Stimulated activated CD8-positive, alpha-beta memory T cell treated with anti-CD3 and anti-CD28 coated beads, Interleukin-4, amount 100 ng/mL, for 1 hour (primary cell): Measurements from ENCODE around the gene GARRE1.
"Not testable (repeated sequence)": the region's sequence is repeated elsewhere in the genome, so short reads cannot be mapped to it uniquely, and the experiment has no call there.

Experiments
- DNase-seq, 2 donors: peaks; one replicate each; pipeline ENCODE4 v3.0.0-alpha.2; 2020; ENCODE audit warnings: low read depth in 2 of 2, low spot score in 1 of 2

Gene GARRE1

DNA sequence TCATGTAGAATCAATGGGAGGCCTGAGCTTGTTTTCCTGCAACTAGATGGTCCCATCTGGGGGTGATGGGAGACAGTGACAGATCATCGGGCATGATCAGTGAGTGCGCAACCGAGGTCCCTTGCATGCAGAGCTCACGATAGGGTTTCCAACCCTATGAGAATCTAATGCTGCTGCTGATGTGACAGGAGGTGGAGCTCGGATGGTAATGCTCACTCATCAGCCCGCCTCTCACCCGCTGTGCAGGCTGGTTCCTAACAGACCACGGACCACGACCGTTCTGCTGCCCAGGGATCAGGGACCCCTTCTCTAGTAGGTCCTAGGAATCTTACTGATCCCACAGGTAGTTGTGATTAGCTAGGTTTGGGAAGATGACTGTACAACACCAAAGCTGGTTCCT, 23.5 kb upstream of the GARRE1 start:
- no peak for DNase-seq

DNA sequence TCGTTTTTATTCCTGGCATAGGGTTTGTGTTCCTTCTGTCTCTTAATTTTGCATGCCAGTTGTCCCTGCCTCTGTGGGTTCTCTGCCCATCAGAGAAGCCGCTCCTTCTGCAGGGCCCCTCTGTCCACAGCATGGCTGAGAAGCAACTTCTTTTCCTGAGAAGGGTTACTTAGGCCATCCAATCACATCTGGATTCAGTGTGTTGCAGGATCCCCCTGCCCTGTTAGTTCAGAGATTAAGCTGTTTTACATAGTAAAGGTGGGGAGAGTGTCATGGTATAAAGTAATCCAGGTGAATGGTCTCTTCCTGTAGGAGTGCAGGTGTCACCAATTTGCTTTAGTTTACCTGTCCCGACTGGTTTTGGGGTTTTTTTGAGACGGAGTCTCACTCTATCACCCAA, 22.9 kb upstream of the GARRE1 start:
- DNase-seq: no peak

DNA sequence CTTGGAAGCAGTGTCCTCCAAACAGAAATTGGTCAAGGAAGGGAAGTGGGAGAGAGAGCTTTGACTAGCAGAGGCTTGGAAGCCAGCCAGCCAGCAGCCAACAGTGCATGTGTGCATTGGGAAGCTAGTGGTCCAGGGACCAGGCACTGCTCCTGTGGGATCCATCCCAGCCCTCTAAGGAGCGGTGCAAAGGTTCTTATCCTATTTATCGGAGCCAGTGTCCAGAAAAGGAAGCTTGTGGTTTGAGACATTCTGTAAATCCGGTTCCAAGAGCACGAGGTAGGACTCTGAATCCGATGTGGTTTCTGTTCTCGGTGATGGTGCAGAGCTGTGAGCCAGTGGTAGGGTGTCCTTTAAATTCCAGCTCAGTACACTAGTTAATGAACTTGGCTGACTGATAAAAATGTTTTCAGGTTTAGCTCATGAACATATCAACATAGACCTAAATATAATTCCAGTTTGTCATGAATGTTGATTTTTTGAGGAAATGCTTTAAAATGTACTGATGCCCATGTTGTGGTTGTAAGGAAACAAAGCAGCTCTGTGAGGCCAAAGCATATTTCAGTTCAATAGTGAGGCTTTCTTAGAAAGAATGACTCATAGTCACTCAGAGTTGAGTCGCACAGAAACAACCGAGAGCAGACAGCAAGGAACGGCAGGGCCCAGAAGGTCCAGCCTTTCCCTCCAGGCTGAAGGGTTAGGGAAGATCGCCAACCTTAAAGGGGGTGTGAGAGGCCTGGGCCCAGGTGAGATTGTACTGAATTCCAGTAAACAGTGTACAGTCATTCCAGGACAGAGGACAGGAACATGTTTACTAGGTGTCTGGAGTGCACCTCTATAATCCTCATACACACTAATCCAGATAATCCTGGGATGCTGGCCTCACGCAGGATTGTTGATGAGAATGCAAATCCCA, 21.5 kb upstream of the GARRE1 start:
- no peak for DNase-seq

DNA sequence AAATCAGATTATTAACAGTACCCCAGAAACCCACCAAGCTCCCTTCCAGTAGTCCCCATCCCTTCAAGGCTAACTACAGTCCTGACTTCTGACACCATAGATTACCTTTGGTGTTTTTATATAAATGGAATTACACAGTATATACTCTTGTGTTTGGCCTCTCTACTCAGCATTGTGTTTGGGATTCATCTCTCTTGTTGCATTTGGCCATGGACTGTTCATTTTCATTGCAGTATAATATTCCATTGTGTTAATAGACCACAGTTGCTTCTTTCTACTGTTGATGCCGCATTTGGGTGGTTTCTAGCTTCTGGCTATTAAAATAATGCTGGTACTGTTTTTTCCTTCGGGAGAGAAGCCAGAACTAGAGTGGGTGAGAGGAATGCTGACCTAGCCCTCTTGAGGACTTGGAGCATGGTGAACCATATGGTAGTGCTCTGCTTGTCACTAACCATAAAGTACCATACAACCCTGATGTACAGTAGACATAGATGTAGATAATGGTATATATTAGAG, 18.9 kb upstream of the GARRE1 start:
- no peak for DNase-seq

DNA sequence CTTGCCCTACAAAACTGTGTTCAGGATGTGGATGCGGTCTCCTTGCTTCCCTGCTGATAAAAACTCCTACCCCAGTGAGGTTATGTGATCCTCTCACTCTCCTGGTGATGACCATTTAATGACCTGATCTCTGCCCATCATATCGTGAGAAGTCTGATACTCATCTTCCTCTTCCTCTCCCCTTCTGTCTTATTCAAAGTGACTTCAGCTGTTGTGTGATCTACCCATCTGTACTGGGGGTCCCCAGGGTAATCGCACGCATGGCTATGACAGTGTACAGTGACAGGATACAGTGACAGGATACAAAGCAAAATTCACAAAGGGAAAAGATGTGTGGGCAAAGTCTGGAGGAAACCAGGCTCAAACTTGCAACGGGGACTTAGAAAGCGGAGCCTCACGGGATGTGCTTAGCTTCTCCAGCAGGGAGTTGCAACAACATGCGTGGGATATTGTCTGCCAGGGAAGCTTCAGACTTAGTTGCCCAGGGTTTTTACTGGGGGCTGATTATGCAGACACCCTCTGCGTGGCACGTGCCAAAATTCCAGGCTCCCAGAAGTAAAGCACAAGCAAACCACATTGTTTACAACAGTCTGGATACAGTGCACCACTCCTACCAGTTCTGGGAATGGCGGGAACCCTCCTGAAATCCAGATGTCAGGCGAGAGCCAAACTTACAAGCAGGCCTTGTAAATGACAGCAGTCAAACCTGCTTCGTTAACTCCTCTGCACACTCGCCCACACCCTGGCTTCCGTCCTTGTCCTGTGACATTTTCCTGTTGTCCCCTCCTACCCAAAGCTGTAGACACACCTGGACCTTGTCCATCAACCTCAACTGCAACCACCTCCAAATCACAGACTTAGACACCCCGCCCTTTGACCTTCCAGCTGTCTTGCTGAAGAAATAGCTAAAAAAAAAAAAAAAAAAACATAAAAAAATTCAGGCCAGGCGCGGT, 18.0 kb upstream of the GARRE1 start:
- no peak for DNase-seq

DNA sequence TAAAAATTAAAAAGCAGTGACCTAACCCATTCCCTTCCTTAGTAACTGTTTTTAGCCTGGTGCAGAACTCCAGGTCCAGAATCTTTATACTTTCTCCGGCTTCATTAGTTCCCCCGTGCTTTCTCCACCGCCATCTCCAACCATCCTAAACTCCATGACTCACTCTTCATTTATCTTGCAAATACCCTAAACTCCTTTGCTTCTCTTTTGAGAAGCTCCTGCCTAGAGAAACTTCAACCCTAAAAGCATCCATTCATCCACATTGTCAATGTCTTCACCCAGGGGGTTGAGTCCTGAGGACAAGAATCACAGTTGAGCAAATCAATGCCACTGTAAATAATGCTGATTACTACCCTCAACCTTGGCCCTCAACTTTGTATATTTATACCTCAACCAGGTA, 17.1 kb upstream of the GARRE1 start:
- DNase-seq: no peak

DNA sequence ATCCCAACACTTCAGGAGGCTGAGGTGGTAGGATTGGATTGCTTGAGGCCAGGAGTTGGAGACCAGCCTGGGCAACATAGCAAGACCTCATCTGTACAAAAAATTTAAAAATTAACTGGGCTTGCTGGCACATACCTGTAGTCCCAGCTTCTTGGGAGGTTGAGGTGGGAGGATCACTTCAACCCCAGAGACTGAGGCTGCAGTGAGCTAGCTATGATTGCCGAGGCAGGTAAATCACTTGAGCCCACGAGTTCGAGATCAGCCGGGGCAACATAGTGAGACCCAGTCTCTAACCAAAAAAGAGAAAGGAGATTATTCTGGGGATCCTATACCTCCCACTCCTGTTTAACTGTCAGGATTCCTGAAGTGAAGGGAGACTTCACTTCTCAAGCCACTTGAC, 16.4 kb upstream of the GARRE1 start:
- DNase-seq: no peak

DNA sequence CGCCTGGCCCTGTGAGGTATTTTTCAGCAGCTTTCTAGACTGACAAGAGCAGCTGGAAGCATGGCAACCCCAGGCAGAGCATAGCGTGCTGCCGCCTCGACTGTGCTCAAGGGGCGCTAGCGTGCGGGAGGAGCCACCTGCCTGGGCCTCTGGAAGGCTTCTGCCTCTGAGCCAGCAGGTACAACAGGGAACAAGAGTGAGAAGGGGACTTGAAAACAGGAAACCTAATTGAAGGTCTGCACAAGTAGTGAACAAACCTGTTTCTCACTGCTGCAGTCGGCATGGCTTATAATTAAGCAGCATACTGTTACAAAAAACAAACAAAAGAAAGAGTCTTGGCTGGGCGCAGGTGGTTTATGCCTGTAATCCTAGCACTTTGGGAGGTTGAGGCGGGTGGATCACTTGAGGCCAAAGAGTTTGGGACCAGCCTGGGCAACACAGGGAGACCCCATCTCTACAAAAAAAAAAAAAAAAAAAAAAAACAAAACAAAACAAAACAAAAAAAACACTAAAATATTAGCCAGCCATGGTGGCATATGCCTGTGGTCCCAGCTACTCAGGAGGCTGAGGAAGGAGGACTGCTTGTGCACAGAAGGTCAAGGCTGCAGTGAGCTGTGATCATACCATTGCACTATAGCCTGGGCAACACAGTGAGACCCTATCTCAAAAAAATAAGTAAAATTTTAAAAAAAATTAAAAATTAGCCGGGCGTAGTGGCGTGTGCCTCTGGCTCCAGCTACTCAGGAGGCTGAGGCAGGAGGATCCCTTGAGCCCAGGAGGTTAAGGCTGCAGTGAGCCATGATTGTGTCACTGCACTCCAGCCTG, 12.6 kb upstream of the GARRE1 start:
- no peak for DNase-seq

DNA sequence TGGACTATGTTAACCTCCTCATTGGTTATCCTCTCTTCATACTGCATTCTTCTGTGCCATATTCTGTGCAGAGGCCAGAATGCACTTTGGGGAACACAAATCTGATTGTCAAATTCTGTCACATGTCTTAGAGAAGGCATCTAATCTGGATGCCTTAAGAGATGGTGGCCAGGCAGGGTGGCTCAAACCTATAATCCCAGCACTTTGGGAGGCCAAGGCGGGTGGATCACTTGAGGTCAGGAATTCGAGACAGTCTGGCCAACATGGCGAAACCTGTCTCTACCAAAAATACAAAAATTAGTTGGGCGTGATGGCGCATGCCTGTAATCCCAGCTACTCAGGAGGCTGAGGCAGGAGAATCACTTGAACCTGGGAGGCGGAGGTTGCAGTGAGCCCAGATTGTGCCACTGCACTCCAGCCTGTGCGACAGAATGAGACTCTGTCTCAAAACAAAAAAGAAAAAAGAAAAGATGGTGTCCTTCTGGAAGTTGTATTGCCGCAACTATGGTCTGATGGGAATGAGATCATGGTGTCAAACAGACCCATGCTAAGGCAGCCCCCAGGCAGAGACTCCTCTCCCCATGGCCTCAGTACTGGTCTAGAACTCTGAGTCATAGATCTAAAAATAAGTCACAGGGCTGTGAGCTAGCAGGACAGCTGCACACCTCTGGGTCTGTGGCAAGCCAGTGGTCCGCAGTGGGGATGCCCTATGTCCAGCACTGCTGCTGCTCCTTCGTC, 11.0 kb upstream of the GARRE1 start:
- not testable (repeated sequence) for DNase-seq

DNA sequence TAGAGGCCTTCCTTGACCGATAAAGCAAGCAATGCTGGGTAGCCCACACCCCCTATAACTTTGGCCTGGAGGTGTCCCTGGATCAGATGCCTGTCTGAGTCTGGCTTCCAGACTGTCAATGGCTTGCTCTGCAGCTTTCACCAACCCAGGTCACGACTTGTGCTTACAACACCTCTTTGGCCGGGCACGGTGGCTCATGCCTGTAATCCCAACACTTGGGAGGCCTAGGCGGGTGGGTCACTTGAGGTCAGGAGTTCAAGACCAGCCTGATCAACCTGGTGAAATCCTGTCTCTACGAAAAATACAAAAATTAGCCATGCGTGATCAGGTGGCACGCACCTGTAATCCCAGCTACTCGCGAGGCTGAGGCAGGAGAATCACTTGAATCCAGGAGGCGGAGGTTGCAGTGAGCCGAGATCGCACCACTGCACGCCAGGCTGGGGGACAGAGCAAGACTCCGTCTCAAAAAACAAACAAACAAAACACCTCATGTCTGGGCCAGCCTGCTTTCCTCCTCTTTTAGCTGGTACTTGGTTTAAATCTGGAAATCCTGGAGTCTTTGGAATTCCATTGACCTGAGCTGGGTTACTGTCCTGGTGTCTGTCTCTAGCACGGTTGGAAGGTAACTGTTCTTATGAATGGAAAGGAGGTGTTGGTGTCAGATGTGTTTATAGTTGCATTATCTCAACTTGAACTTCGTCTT, 10.3 kb upstream of the GARRE1 start:
- DNase-seq: no peak

DNA sequence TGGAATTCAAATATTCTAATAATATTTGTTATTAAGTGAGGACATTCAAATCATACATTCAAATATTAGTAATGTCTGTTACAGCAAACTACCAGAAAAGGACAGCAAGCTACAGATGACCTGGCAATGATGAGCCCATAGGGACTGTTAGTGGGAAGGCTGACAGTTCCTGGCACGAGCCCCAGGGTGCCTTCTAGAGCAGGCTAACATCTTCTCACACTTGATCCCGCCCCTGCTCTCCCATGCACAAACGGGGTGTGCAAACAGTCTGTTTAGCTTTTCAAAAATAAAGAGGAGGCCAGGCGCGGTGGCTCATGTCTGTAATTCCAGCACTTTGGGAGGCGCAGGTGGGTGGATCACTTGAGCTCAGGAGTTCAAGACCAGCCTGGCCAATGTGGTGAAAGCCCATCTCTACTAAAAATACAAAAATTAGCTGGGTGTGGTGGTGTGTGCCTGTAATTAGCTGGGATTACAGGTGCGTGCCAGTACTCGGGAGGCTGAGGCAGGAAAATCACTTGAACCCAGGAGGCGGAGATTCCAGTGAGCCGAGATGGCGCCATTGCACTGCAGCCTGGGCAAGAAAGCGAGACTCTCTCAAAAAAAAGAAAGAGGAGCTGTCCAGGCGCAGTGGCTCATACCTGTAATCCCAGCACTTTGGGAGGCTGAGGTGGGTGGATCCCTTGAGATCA, 9.6 kb upstream of the GARRE1 start:
- no peak for DNase-seq

DNA sequence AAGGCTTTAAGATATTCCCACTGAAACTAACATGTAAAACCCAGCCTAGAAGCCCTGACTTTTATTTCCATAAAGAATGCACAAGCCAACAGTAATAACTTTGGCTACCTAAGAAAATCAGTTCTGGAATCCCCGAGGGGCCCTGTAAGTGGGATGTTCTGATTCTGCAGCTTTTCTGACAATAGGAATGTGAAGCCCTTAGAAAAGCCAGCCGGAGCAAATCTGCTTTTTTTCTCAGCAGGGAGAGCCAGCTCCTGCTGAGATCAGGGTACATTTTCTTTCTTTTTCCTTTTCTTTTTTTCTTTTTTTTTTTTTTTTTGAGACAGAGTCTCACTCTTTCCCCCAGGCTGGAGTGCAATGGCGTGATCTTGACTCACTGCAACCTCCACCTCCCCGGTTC, 8.0 kb upstream of the GARRE1 start:
- no peak for DNase-seq

DNA sequence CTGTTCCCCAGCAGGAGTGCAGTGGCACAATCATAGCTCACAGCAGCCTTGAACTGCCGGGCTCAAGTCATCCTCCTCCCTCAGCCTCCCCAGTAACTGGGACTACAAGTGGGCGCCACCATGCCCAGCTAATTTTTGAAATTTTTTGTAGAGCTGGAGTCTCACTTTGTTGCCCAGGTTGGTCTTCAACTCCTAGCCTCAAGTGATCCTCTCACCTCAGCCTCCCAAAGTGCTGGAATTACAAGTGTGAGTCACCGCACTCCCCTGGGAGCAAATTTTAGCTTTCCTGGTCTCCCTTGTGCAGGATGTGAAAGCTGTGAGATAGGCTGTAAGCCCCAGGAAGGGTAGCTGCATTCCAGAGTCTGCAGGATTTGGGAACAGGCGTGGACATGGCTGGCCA, 5.4 kb upstream of the GARRE1 start:
- DNase-seq: no peak

DNA sequence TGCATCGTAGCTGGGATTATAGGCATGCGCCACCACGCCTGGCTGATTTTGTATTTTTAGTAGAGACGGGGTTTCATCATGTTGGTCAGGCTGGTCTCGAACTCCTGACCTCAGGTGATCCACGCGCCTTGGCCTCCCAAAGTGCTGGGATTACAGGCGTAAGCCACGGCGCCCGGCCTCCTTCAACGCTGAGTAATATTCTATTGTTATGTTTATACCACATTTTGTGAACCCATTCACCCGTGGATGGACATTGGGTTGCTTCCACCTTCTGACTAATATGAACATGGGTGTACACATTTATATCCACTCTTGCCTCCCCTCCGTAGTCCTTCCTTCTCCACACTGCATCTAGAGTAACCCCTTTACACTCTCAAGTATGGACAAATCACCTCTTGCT, 1.2 kb upstream of the GARRE1 start:
- not testable (repeated sequence) for DNase-seq

DNA sequence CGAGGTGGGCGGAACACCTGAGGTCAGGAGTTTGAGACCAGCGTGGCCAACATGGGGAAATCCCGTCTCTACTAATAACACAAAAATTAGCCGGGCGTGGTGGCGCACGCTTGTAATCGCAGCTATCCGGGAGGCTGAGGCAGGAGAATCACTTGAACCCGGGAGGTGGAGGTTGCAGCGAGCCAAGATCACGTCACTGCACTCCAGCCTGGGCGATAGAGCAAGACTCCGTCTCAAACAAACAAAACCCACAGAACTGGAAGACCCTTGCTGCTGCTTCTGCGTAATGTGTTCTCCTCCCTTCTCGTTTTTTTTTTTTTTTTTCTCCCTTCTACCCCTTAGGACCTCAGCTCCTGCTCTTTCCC, 691 bp upstream of the GARRE1 start:
- not testable (repeated sequence) for DNase-seq

DNA sequence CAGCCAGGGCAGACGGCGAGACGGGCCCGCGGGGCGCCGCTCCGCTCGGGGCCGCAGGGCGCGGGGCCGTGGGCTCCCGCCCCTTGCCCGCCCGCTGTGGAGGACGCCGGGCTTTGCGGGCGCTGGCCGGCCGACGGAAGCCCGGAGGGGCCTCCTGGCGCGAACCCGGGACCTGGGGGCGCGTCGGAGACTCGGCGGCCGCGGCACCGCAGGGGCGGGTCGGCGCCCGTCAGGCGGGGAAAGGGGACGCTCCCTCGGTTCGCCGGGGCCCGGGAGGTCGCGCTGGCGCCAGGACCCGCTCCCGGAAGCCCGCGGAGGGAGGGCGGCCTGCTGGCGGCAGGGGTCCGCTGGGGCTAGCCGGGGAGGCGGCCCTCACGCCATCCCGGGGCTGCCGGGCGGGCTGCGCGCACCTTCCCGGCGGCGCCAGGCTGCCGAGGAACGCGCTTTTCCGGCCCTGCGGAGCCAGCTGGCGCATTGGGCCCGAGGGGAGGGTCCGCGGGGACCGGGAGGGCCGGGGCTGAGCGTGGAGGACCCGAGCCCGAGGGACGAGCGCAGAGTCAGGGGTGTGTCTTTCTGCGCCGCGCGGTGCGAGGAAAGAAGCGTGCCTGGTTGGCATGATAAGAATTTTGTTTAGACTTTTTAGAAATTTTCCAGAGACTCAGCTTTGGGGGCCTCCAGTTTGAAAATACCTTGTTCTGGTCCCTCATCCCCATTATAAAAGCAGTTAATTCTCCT, 511 bp downstream of the GARRE1 start:
- DNase-seq: no peak

DNA sequence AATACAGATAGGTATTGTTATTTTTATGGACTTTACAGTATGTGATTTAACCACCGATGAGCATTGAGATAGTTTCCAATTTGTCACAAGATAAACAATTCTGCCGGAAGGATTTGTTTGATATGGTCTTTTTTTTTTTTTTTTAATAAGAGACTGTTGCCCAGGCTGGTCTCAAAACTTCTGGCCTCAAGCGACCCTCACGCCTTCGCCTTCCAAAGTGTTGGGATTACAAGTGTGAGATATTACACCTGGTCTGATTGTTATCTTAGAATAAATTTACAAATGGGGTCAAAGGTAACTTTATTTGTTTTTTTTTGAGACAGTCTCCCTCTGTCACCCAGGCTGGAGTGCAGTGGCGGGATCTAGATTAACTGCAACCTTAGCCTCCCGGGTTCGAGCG, 1.2 kb downstream of the GARRE1 start:
- DNase-seq: no peak

DNA sequence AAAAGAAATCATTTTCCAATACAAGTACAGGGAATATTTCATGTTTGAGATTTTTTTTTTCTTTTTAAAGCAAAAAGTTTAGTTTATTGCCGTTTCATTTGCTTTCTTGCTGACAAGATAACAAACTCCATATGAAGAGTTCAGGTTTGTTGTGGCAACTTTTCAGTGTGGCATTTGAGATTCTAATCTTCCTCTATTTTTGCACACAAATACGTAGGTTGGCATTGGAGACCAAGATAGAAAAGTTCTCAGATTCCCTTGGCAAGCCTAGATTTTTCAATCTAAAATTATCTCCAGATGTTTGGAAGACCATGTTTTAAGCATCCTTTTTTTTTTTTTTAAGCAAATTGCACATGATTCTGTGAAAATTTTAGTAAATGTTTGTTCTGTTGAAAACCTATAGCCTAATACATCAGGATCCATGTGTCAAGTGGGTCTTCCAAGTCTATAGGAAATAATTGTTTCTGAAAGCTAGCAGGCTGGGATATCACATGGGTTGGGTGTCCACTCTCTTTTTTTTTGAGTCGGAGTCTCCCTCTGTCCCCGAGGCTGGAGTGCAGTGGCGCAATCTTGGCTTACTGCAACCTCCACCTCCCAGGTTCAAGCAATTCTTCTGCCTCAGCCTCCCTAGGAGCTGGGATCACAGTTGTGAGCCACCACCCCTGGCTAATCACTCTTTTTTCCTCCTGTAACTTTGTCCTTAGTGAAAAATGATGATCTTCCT, 2.6 kb downstream of the GARRE1 start:
- no peak for DNase-seq
